SU-DHL-6 (cell line): ENCODE data around the gene IFRD2.

ENCODE experiments used
- H2AFZ ChIP-seq: fragments of 200-600 bp; sonication (generic); 2 replicates; pipeline ENCODE4 v1.6.1; 2014; ENCODE audit warnings: low read depth, mild to moderate bottlenecking, moderate library complexity, mixed read lengths, antibody characterized with exemption, low read length; ENCODE audit not compliant: severe bottlenecking
- H3F3A ChIP-seq: fragments of 200-600 bp; shearing (Covaris generic); 2 replicates; pipeline ENCODE4 v1.6.0; 2016; ENCODE audit warnings: antibody characterized with exemption, mild to moderate bottlenecking; ENCODE audit not compliant: insufficient read depth
- H3K27ac ChIP-seq: fragments of 200-600 bp; sonication (generic); 2 replicates; pipeline ENCODE4 v1.5.1; 2016; ENCODE audit warnings: low read depth, mild to moderate bottlenecking, low read length, moderate library complexity, mixed read lengths
- H3K27me3 ChIP-seq: fragments of 200-600 bp; sonication (generic), shearing (Covaris generic); 2 replicates; pipeline ENCODE4 v1.6.0; 2014; ENCODE audit warnings: mild to moderate bottlenecking, low read length
- H3K36me3 ChIP-seq: fragments of 200-600 bp; sonication (generic); 2 replicates; pipeline ENCODE4 v1.6.1; 2014; ENCODE audit warnings: mild to moderate bottlenecking, low read length, mixed read lengths
- H3K4me2 ChIP-seq: fragments of 300-600, 200-600 bp; shearing (Covaris generic), sonication (generic); 2 replicates; pipeline ENCODE4 v1.6.0; 2014; ENCODE audit warnings: low read length, low read depth, mild to moderate bottlenecking; ENCODE audit not compliant: poor library complexity, severe bottlenecking
- H3K4me3 ChIP-seq: fragments of 200-600 bp; sonication (generic); 2 replicates; pipeline ENCODE4 v1.5.1; 2014; ENCODE audit warnings: antibody characterized with exemption, low read length, mild to moderate bottlenecking, mixed read lengths; ENCODE audit not compliant: insufficient read depth, poor library complexity, severe bottlenecking
- H3K79me2 ChIP-seq: fragments of 200-600 bp; sonication (generic); 2 replicates; pipeline ENCODE4 v1.6.1; 2014; ENCODE audit warnings: mild to moderate bottlenecking, low read length, moderate library complexity; ENCODE audit not compliant: insufficient read depth
- H3K9ac ChIP-seq: fragments of 200-600 bp; sonication (generic); 2 replicates; pipeline ENCODE4 v1.7.0; 2014; ENCODE audit warnings: mild to moderate bottlenecking, low read length
- H3K9me2 ChIP-seq: fragments of 200-600 bp; sonication (generic); replicated peaks from 2 replicates; pipeline ENCODE4 v1.6.1; 2014; ENCODE audit warnings: low read length; ENCODE audit not compliant: insufficient read depth
- H3K9me3 ChIP-seq: fragments of 200-600 bp; sonication (generic); 2 replicates; pipeline ENCODE4 v1.6.1; 2014; ENCODE audit warnings: low read length, mixed read lengths; ENCODE audit not compliant: insufficient read depth
- H4K20me1 ChIP-seq: fragments of 200-600 bp; sonication (generic); 2 replicates; pipeline ENCODE4 v1.6.1; 2014; ENCODE audit warnings: low read depth, mild to moderate bottlenecking, antibody characterized with exemption, low read length, moderate library complexity, mixed read lengths
- EZH2phosphoT487 ChIP-seq: fragments of 200-600 bp; sonication (generic), shearing (Covaris generic); conservative IDR thresholded peaks from 2 replicates; pipeline ENCODE4 v1.6.1; 2018; ENCODE audit warnings: mild to moderate bottlenecking, antibody characterized with exemption, low read length, moderate library complexity, mixed read lengths
- TF ChIP-seq, protein P1 (sequence below): fragments of 200-600 bp; sonication (generic); IDR thresholded peaks from one replicate; pipeline ENCODE4 v1.5.1; 2017; ENCODE audit warnings: antibody characterized with exemption, mild to moderate bottlenecking, low read length, moderate library complexity; ENCODE audit not compliant: insufficient read depth, poor library complexity, severe bottlenecking

The IFRD2 gene

DNA sequence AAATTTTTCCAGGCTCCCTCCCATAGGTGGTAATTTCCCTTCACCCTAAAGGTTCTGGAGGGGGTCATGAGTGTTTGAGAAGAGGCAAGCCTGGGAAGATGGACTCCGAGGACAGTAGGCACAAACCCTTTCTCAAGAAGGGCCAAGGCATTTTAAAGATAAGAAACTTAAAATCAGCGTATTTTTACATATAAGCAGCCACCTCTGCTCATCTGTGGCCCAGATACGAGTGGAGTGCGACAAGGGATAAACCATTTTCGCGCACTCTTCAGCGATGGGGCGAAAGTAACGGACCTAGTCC lies 47.9 kb upstream of the IFRD2 start:
- Histone ChIP-seq H3K4me3 (no peak overlapping the region), H3K27ac (no peak overlapping the region), H3F3A (peaks cover 12% of the 10 kb centered on the region; the same call in 1 of the 2 replicates), H3K79me2 (peaks cover 21% of the 10 kb centered on the region), H3K27me3 (no peaks in the 10 kb centered on the region), H3K4me2 (no peak overlapping the region), H3K9ac (no peak overlapping the region), H3K36me3 (no peaks in the 10 kb centered on the region), H2AFZ (no peak overlapping the region), H4K20me1 (no peaks in the 10 kb centered on the region; the same call in 1 of the 2 replicates), H3K9me2 (no peaks in the 10 kb centered on the region), H3K9me3 (no peaks in the 10 kb centered on the region)
- TF ChIP-seq, protein P1, sequence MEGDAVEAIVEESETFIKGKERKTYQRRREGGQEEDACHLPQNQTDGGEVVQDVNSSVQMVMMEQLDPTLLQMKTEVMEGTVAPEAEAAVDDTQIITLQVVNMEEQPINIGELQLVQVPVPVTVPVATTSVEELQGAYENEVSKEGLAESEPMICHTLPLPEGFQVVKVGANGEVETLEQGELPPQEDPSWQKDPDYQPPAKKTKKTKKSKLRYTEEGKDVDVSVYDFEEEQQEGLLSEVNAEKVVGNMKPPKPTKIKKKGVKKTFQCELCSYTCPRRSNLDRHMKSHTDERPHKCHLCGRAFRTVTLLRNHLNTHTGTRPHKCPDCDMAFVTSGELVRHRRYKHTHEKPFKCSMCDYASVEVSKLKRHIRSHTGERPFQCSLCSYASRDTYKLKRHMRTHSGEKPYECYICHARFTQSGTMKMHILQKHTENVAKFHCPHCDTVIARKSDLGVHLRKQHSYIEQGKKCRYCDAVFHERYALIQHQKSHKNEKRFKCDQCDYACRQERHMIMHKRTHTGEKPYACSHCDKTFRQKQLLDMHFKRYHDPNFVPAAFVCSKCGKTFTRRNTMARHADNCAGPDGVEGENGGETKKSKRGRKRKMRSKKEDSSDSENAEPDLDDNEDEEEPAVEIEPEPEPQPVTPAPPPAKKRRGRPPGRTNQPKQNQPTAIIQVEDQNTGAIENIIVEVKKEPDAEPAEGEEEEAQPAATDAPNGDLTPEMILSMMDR, result no peak
- TF ChIP-seq EZH2phosphoT487, result no peak

DNA sequence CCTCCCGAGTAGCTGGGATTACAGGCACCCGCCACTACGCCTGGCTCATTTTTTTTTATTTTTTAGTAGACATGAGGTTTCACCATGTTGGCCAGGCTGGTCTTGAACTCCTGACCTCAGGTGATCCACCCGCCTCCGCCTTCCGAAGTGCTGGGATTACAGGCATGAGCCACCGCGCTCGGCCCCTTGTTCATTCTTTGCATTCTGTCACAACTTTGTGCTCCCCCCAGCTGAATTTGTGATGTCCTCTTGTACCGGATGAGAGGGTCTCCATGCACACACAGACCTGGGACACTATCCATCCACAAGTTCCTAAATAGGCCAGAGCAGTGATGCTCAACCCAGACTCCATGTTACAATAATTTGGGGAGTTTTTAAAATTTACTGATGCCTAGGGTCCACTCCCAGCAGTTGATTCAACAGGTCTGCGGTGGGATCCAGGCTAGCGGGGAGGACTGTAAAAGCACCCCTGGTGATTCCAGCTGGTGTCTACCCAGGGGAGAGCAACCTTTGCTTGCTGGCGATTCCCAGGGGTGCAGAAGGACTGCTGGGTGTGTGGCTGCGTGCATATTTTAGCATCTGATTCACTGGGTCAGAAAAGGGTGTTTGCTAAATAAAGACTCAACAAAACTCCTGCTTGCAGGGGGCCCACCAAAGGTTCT lies 47.4 kb upstream of the IFRD2 start:
- H3K9ac ChIP-seq, result no peak overlapping the region

DNA sequence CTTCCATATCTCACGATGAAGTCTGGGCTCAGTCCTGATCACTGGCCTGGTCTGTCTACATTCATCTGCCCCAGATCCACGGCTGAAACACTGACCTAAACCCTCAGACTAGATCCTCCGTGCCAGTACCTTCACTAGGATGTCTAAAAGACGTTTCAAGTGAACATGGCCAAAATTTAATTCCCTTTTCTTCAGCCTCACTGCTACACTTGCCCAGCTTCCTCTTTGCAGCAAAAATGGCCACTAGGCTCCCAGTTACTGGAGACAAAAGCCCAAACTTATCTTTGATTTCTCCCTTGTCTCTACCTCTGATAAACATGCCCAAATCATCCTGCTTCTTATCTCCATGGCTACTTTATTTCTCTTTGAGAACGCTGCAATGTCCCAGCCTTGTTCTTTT lies 46.7 kb upstream of the IFRD2 start:
- Histone ChIP-seq H3K27me3 (no peaks in the 10 kb centered on the region), H3K9ac (peak overlapping the region; percentile 88; the same call in 1 of the 2 replicates), H3K27ac (no peak overlapping the region), H4K20me1 (no peaks in the 10 kb centered on the region; the same call in 1 of the 2 replicates), H3K9me2 (no peaks in the 10 kb centered on the region), H3K4me3 (no peak overlapping the region), H3F3A (peaks cover 12% of the 10 kb centered on the region; the same call in 1 of the 2 replicates), H2AFZ (no peak overlapping the region), H3K4me2 (peak overlapping the region; percentile 81), H3K79me2 (peaks cover 32% of the 10 kb centered on the region), H3K36me3 (no peaks in the 10 kb centered on the region), H3K9me3 (no peaks in the 10 kb centered on the region)
- TF ChIP-seq, protein P1, result no peak
- TF ChIP-seq EZH2phosphoT487, result no peak

More for the DNA sequence above, 47.4 kb upstream of the IFRD2 start:
- Histone ChIP-seq H4K20me1 (no peaks in the 10 kb centered on the region; the same call in 1 of the 2 replicates), H3K9me2 (no peaks in the 10 kb centered on the region), H3K4me3 (no peak overlapping the region), H3K4me2 (no peak overlapping the region), H3K79me2 (peaks cover 25% of the 10 kb centered on the region), H3K27ac (no peak overlapping the region), H3K36me3 (no peaks in the 10 kb centered on the region), H3K27me3 (no peaks in the 10 kb centered on the region), H2AFZ (no peak overlapping the region), H3F3A (peaks cover 12% of the 10 kb centered on the region; the same call in 1 of the 2 replicates), H3K9me3 (no peaks in the 10 kb centered on the region)
- TF ChIP-seq, protein P1, result no peak
- TF ChIP-seq EZH2phosphoT487, result no peak
